ENCODE results near the gene CFAP410. TPM values are rescaled to one million over a fixed set of nuclear protein-coding genes. Genes with fewer than 3 reads are reported as not detected.

Gene CFAP410
- total and polyA plus RNA-seq, 2 donors (not counting 3 experiments of a cell fraction or from before 2014, with no cell fraction given), result 7.2 to 12.2 TPM

DNA sequence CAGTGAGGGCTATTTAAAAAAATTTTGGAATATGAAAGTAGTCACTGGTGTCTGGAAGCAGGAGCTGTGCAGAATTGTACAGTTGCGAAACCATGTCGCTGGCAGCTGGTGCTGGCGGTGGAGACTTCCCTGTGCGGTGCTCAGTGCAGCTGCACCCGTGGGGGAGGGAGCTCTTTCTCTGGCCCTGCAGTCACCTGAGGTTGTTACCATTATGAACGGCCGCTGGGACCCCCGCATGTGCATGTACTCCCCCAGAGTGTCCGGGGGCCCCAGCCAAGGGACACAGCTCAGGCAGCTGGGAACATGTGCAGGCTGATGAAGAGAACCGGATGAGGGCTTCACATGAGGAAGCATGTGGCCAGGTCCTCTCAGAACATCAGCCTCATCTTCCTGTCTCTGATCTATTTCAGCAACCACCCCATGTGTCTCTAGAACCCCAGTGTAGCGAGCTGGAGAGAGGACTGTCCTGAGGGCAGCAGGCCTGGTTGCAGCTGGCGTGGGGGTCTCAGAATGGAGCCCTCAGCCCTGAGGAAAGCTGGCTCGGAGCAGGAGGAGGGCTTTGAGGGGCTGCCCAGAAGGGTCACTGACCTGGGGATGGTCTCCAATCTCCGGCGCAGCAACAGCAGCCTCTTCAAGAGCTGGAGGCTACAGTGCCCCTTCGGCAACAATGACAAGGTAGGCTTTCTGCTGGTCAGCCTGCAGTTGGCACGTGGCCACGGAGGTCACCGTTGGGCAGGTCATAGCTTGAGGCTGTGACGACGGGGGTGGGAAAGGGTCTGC, 14.2 kb upstream of the CFAP410 start, which contains the start of gene TRPM2:
TSS of gene TRPM2 (plus strand) at position 431 of the 780 bp plus-strand sequence. CDS start at position 511, 80 bp downstream.
- TF ChIP-seq FOS (IDR thresholded peaks at IDR 0.05; ENCODE audit: borderline replicate concordance, insufficient read depth, low read length), result no peak
- TF ChIP-seq GATA2 (IDR thresholded peaks at IDR 0.05; ENCODE audit: insufficient read depth, insufficient read length, low read depth, low read length), result no peak
- FAIRE-seq, result no peak
- no peak within 1 kb of the TSS for H3K9ac ChIP-seq (replicated peaks; ENCODE audit: extremely low read depth, insufficient read depth, low read length)
- DNase-seq (ENCODE audit: low read depth, low spot score), result no peak
- H4K20me1 ChIP-seq (replicated peaks; ENCODE audit: control insufficient read depth, extremely low read depth, insufficient read depth, low read length), result no peaks in the 10 kb centered on the region
- intact Hi-C loops (cut with micrococcal nuclease) (no loop called here), dilution Hi-C loops (cut with MboI; ENCODE audit: extremely low pct_ligation_motif_present, low sequenced_read_pairs) (no loop called here)
- no peaks in the 10 kb centered on the region for H3K36me3 ChIP-seq (ENCODE audit: control insufficient read depth in 2 of 2, extremely low read depth in 1 of 2, insufficient read depth in 2 of 2, low read length in 2 of 2)
- no peak within 1 kb of the TSS for H3K4me3 ChIP-seq (replicated peaks in 1 of 3; ENCODE audit: insufficient read depth in 1 of 3, low read depth in 1 of 3, low read length in 3 of 3)
- no TSS peak for BruUV-seq (replicated peaks)
- CTCF ChIA-PET, result no interaction called here
- no peak within 1 kb of the TSS for H3K4me2 ChIP-seq (ENCODE audit: insufficient read depth, low read length)
- no peak within 1 kb of the TSS for H3K27ac ChIP-seq (ENCODE audit: insufficient read depth, low read depth, low read length)
- no peak within 1 kb of the TSS for H2AFZ ChIP-seq (ENCODE audit: low read depth, low read length)
- POLR2A ChIA-PET, result no interaction called here
- no peaks in the 10 kb centered on the region for H3K4me1 ChIP-seq (ENCODE audit: control insufficient read depth, extremely low read depth, insufficient read depth, low read length)
- H3K9me3 ChIP-seq (replicated peaks; ENCODE audit: control insufficient read depth, insufficient read depth, low read length), result no peaks in the 10 kb centered on the region
- no peaks in the 10 kb centered on the region for H3K79me2 ChIP-seq (ENCODE audit: control insufficient read depth, insufficient read depth, low read length)
- no peaks in the 10 kb centered on the region for H3K9me1 ChIP-seq (replicated peaks; ENCODE audit: control insufficient read depth, extremely low read depth, insufficient read depth, low read length)
- H3K27me3 ChIP-seq (ENCODE audit: control insufficient read depth in 2 of 2, insufficient read depth in 2 of 2, low read length in 2 of 2), result peaks cover 7 to 18% of the 10 kb centered on the region in 2 experiments

GRCh38 chr21:44352253-44352860, 13.2 kb upstream of the CFAP410 start:
- no peaks in the 10 kb centered on the region for H3K79me2 ChIP-seq (ENCODE audit: control insufficient read depth, insufficient read depth, low read length)
- H3K27ac ChIP-seq (ENCODE audit: insufficient read depth, low read depth, low read length), result no peak overlapping the region
- no peaks in the 10 kb centered on the region for H3K9me1 ChIP-seq (replicated peaks; ENCODE audit: control insufficient read depth, extremely low read depth, insufficient read depth, low read length)
- no peak overlapping the region for H3K9ac ChIP-seq (replicated peaks; ENCODE audit: extremely low read depth, insufficient read depth, low read length)
- H3K4me1 ChIP-seq (ENCODE audit: control insufficient read depth, extremely low read depth, insufficient read depth, low read length), result no peaks in the 10 kb centered on the region
- ChIA-PET POLR2A (no interaction called here), CTCF (no interaction called here)
- no peak overlapping the region for H3K4me3 ChIP-seq (replicated peaks in 1 of 3; ENCODE audit: insufficient read depth in 1 of 3, low read depth in 1 of 3, low read length in 3 of 3)
- dilution Hi-C loops (cut with MboI; ENCODE audit: extremely low pct_ligation_motif_present, low sequenced_read_pairs), result no loop called here
- FAIRE-seq (no peak), DNase-seq (ENCODE audit: low read depth, low spot score) (no peak)
- H3K9me3 ChIP-seq (replicated peaks; ENCODE audit: control insufficient read depth, insufficient read depth, low read length), result no peaks in the 10 kb centered on the region
- no TSS peak for BruUV-seq (replicated peaks)
- H4K20me1 ChIP-seq (replicated peaks; ENCODE audit: control insufficient read depth, extremely low read depth, insufficient read depth, low read length), result no peaks in the 10 kb centered on the region
- no peak overlapping the region for H2AFZ ChIP-seq (ENCODE audit: low read depth, low read length)
- TF ChIP-seq GATA2 (IDR thresholded peaks at IDR 0.05; ENCODE audit: insufficient read depth, insufficient read length, low read depth, low read length), result no peak
- TF ChIP-seq, protein P1, sequence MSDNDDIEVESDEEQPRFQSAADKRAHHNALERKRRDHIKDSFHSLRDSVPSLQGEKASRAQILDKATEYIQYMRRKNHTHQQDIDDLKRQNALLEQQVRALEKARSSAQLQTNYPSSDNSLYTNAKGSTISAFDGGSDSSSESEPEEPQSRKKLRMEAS (IDR thresholded peaks at IDR 0.05; ENCODE audit: insufficient read depth, insufficient read length), result no peak
- no peak for TF ChIP-seq CTCF (IDR thresholded peaks at IDR 0.05; ENCODE audit: extremely low read depth in 1 of 2, insufficient read depth in 1 of 2, low read depth in 1 of 2, low read length in 2 of 2)
- no peak for TF ChIP-seq POLR2A (IDR thresholded peaks at IDR 0.05; ENCODE audit: low read depth, low read length)
- TF ChIP-seq FOS (IDR thresholded peaks at IDR 0.05; ENCODE audit: borderline replicate concordance, insufficient read depth, low read length), result no peak
- no peak for TF ChIP-seq POLR2AphosphoS5 (IDR thresholded peaks at IDR 0.05; ENCODE audit: insufficient read depth, low read depth, low read length)
- TF ChIP-seq JUN (IDR thresholded peaks at IDR 0.05; ENCODE audit: borderline replicate concordance, insufficient read depth, insufficient read length, low read depth), result no peak
- TF ChIP-seq EZH2 (IDR thresholded peaks at IDR 0.05; ENCODE audit: borderline replicate concordance, low read depth, low read length, severe bottlenecking), result no peak
- no peak for TF ChIP-seq MYC (IDR thresholded peaks at IDR 0.05; ENCODE audit: low read depth, low read length)
- H3K4me2 ChIP-seq (ENCODE audit: insufficient read depth, low read length), result no peak overlapping the region
- intact Hi-C loops (cut with micrococcal nuclease), result no loop called here
- no peaks in the 10 kb centered on the region for H3K36me3 ChIP-seq (ENCODE audit: control insufficient read depth in 2 of 2, extremely low read depth in 1 of 2, insufficient read depth in 2 of 2, low read length in 2 of 2)
- H3K27me3 ChIP-seq (ENCODE audit: control insufficient read depth in 2 of 2, insufficient read depth in 2 of 2, low read length in 2 of 2), result peaks cover 7 to 18% of the 10 kb centered on the region in 2 experiments

Data from endothelial cell of umbilical vein (primary cell).